Activated gamma-delta T cell treated with anti-CD3 and anti-CD28 coated beads, Interleukin-2, amount 50 U/mL, for 16 hours (primary cell): ENCODE results near the gene FGFBP1.

Experiments
- DNase-seq: peaks from one replicate; pipeline ENCODE4 v3.0.0-alpha.2; 2020; ENCODE audit warnings: low read depth

The FGFBP1 gene

DNA sequence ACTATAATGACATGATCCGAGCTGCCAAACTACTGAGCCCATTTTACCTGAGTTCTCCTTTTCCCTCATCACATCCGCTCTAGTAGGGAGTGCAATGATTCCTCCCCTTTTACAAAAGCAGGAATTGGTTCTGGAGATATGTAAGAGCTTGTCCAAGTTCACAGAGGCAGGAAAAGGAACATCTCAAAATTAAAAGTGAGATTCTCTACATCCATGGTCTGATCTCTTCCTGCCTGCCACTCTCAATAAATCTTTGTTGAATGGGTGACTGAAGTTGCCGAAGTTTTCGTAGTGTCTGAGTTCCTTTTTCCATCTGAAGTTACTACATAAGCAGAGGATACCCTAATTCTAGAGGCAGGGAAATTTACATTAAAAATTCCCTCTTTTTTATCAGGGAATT is at the start of gene FGFBP1:
TSS of gene FGFBP1 (minus strand) at position 101 of the 400 bp plus-strand sequence. CDS start 2,108 bp downstream, outside the sequence.
- DNase-seq = no peak

DNA sequence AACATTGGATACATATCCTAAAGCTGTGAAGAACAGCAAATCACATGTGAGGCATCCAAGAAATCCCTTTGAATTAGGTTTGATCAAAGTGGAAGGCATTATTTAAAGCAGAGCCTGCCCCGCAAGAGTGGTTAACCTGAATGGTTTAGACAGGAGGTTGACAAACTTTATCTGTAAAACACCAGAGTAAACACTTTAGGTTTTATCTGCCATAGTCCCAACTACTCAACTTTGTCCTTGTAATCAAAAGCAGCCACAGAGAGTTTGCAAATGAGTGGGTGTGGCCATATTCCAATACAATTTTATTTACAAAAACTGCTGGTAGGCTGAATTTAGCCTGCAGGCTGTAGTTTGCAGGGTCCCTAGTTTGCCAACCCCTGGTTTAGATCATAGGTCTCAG is 49.7 kb upstream of the FGFBP1 start:
- DNase-seq = no peak

DNA sequence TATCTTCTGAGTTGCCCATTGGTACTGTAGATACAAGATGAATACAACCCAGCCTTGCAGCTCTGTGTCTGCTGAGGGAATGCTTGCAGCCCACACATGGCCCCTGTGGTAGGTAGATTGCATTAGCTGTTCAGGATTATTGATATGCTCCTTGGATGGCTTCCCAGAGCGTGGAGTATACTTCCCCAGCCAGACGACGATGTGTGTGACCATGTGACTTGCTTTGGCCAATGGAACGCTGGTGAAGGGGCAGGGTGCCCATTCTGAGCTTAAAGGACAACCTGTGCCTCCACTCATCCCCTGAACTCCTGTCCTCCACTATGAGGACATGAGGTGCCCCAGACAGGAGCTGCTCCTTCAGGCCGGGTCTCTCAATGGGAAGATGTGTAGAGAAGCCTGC is 48.4 kb upstream of the FGFBP1 start:
- DNase-seq = no peak

DNA sequence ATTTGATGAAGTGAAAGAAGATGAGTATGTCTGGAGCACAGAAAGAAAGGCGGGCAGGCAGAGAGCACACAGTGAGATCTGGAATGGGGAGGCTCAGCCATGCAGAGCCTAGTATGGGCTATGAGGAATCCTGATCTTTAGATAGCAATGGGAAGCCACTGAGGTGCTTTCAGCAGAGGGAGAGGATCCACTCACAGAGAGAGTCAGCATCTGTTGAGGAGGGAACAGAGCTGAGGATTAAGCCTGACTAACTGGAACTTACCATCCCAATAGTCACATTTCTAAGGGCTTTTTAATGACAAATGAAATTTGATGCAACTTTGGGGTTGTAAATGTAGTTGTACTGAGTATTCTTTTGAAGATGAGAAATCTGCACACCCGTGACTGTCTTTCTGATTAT is 45.1 kb upstream of the FGFBP1 start:
- DNase-seq = no peak

DNA sequence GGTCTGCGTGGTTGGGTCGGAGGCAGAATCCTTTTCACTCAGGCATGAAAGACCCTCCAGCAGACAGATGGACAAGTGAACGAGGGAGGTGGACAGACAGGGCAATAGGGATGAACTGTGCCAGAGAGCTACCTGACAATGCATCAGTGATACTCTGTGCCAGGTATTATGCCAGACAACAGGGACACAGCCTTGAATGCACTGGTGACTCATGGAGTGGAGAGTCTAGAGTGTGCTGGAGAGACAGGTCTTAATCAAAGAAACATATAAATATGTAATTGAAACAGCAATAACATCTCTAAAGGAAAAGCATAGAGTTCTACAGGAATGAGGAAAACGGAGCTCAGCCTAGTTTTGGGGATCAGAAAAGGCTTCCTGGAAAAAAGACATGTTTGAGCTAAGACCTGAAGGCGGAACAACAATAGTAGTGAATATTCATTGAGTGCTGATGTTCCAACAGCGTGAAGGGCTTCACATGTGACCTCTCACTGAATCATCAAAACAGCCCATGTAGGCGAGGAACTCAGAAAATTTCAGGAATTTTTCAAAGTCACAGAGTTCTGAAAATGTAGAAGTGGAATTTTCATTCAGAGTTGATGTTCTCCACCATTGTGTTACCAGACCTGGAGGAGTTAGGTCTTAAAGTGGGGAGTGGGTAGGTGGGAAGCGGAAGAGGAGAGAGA is 44.4 kb upstream of the FGFBP1 start:
- DNase-seq = no peak

DNA sequence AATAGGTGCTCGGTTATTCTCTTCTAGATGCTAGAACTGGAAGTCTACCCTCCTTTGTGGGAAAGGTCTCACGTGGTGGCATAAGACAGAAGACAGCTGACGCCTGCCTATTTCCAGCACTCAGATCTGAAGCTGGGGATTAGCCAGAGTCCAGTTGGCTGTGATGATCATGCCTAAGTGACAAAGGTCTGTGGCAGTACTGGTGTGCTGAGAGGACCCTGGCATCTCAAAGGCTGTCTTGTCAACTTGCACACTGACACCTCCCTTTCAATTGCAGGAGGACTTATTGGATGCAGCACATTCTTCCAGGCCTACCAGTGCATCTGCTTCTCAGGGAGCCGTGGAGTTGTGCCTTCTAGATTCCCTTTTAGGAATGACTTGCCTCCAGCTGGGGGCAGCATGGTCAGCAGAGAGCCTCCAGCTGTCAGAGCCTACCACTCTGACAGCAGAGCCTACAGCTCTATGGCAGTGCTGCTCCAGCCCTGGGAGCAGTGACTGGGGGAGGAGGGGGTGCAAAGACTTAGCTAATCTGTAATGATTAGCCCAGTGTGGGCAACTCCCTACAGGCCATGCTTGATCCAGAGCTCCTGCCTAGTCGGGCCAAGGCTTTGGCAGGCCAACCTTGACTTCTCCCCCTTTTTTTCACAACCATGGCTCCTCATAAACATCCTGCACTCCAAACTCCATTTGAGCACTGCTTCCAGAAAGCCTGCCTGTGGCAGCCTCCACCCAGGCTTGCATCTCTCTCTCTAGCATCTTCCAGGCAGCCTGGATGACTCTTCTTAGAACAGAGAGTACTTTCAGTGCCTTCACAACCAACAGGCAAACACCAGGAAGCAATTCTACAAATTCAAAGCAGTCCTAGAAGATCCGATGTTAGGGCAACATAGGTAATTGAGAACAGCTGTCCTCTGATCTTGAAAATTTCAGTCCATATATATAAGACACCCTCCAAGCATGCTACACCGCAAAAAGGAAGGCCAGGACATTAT is 38.2 kb upstream of the FGFBP1 start:
- DNase-seq = no peak

DNA sequence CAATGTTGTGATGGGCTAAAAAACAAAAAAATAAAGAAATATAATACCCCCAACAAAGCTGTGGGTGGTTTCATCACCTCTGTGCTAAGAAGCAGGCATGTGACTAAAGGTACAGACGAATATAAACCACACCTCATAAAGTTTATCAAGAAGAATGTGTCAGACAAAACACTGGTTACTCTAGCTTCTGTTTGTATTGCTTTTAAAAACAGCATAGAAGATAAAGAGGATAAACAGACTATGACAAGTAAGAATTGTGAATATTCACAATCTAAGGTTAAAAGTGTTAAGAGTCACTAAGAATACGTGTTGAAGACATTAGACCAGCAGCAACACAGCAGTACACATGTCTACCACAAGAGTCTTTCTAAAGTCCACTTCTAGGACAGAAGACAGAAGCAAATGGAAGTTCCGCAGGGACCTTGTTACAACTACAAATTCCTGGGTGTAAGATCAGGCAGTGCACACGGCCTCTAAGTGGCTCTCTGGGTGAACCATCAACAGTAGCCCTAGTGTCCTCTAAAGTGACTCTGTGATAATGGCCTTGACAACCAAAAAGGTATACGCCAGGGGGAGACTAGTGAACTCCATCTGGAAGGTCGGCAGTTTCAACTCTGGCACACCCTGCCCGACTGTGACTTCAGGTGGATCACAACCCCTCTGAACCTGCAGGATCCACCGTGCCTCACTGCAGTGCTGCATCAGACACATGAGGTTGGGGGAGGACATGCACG is 32.7 kb upstream of the FGFBP1 start:
- no peak for DNase-seq

DNA sequence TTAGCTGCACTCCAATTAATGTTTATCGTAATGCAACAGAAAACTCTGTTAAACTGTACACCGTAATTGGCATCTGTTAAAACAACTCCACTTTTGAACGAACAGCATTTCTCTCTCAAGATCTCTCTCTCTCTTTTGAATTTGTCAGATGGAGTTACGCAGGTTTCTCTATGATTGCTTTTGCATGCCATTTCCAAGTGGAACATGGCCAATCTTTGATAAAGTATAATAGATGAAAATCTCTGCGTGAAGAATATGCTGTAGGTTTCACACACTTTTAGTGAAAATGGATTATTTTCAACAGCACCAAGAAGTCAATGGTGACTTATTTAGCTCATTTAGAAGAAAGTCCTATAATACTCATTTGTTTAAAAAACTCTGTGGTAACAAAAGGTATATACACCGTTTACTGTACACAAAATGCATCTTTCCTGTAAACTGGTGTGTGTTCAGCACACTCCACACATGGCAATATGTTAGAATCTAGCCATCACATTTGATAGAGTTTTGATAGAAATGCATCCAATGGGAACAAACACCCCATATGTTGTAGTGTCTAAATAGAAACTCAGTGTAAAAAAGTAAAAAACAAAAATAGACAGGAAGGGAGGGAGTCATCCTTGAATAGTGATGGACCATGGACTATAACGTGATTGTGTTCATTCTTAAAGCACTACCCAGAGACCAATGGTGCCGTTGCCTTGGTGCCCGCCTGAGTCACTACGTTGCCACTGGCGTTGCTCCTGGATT is 30.2 kb upstream of the FGFBP1 start:
- no peak for DNase-seq

DNA sequence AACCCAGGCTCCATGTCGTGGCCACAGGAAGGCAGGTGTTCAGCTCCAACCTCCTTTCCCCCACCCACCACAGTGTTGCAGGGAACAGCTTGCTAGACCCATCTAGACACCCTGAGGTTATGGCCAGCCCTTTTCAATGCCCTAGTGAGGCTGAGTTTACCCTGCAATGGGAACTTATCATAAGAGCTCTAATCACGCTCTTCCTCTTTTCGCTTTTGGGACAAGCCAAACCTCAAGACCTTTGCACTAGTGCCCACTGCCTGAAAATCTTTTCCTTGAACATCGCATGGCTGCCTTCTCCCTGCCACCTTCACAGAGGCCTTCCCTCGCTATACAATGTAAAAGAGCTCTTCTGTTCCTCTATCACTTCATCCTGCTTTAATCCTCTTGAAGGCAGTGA is 26.8 kb upstream of the FGFBP1 start:
- DNase-seq = no peak

DNA sequence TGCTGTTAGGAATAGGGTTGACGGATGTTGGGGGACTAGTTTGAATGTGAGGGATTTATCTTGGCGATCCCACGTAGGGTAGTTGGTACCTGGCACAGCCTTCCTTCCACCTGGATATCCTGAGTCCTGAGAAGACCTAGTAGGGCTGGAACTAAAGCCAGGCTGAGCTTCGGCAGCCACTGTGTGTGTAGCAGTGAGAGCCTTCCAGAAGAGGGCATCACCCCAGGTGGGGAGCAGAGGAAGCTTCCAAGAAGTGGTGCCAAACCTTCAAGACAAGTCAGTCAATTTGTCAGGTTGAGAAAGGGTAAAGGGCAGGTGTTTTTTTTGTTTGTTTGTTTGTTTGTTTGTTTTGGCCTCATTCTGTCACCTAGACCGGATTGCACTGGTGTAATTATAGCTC is 25.6 kb upstream of the FGFBP1 start:
- no peak for DNase-seq

DNA sequence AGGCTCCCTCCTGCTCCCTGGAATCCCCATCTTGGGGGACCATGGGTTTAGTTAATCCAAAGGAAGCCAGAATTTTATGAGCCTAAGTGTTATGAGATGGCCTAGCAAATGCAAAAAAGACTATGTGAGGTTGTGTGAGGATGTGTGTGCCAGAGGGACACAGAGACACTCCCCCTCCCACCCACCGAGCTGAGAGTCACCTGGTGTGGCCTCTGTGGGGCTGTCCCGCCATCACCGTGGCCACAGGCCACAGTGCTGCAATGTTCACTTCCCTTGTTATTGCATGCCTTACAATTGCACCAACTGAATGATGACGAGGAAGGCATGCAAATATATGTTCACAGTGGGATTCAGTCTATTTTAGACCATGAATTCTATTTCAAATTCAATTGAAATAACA is 25.0 kb upstream of the FGFBP1 start:
- DNase-seq = peak; percentile 50

DNA sequence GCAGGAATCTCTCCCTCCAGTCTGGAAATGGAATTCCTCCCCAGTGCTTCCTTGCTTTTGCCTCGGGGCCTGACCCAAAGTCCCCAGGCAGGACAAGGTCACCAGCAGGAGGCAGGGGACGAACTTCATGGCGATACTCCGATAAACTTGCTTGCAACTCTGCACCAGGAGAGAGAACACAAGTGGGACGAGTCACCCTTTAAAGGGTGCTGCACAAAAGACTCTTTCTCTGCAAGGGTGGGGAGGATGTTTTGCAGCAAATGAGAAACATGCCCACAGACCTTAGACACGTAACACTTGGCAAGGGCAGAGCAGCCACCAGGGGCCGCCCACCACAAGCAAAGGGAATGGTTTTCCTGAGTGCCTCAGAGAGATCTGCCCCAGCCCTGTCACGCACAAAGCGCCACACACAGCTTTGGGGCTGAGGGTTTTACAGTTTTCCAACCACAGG is 24.5 kb upstream of the FGFBP1 start, which contains the start of gene FGFBP2:
TSS of gene FGFBP2 (minus strand) at position 175 of the 451 bp plus-strand sequence. CDS start at position 129, 46 bp downstream.
- DNase-seq = peak; percentile 43

DNA sequence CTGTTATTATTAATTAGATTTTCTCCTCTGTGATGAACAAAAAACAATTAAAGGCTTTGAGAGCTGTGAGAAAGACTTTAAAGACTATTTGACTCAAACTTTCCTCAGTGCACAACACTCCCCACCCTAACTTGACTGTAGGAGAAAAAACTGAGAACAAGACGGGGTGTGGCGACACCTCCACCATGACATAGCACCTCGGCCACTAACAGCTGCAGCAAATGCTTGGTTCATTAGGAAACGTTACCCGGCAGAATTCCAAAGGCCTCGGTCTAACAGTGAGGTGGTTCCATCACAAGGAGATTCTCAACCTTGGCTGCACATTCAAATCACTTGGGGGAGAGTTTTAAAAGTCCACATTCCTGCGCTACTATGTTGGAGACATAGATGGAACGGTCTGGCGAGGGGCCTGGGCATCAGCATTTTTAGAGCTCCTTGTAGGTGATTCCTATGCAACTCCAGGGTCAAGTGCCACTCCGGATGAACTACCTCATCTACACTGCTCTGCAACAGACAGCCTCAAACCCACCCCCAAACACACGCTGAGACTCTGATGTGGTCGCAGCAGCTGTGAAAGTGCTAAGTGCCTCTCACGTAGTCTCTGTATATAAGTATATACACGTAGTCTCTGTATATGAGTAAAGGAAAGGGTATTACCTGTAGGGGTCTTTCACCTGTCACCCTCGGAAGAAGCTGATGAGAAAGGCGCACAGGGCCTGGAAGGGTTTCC is 23.4 kb upstream of the FGFBP1 start:
- peak; percentile 25 for DNase-seq

DNA sequence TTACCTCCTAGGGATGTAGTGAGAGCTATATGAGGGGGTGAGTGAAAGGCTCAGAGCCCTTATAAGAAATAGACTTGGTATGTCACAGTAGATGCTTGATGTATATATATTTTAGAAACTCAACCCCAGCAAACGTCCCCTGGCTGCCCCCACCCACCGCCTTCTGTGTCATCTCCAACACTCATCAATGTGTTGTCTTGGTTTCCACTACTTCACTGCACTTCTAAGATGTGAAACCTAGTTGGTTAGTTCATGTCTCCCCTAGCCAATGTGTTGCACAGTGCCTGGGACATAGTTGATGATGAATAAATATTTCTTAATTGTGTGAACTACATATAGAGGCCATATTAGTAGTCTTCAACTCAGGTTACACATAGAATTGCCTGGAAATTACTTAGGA is 20.0 kb upstream of the FGFBP1 start:
- DNase-seq = no peak

DNA sequence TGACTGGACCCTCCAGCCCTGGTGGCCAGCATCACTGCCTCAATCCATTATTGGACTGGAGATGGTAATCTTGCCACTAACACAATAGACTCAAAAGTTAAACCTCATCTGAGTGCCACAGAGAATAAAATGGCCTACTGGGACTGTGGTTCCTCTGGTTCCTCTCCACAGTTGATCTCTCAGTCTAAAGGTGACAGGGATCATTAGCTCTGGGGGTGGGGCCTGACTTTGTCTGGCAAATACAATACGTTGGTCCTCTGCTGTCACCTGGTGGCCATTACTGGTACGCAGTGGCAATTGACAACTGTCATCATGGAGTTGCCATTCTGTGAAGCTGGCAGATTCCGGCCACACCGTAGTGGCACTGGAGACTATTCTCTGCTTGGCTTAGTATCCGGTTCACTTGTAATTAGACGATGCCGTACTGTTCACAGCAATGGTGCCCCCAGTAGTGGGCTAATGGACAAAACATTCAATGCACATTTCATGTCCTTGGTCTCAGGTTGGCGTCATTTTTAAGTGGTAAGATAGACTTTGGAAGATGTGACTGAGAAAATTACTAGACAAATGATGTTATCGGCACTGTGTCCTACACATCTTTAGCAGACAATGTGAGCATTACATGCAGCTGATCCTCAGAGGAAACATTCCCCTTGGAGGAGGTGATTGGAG is 17.8 kb upstream of the FGFBP1 start:
- DNase-seq = peak; percentile 60

DNA sequence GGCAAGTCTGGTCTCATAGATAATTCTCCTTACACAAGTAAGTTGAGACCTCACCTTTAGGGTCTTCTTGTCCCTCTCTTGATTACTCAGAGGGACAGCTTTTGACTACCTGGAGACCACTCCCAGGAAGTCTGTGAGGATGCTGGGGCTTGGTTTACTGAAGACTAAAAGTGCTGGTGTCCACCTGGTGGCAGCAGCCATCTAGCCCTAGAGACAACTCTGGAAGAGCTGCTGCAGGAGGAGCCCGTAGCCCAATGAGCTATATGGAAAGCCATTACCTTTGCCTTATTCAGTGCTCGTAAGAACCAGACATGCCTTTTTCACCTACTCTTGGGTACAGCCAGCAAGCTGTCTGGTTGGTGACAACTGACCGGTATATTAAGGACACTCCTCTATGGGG is 17.1 kb upstream of the FGFBP1 start:
- no peak for DNase-seq

DNA sequence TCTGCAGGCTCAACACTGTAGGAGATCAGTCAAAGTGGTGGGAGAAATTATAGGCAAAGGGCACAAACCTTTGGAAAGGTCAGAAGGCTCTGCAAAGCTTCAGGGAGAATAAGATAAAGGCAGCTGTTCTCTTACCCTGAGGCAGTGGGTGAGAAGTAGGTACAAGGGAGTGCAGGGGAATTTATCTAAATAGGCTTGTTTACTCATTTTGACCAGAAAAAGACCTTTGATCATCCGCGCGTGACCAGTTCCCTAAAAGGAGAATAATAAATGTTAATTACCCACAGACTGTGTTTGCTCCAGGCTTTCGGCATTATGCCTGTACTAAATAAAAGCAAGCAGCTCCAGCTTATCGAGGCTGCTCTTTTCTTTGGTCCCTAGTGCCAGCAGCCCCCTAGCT is 15.1 kb upstream of the FGFBP1 start:
- no peak for DNase-seq

DNA sequence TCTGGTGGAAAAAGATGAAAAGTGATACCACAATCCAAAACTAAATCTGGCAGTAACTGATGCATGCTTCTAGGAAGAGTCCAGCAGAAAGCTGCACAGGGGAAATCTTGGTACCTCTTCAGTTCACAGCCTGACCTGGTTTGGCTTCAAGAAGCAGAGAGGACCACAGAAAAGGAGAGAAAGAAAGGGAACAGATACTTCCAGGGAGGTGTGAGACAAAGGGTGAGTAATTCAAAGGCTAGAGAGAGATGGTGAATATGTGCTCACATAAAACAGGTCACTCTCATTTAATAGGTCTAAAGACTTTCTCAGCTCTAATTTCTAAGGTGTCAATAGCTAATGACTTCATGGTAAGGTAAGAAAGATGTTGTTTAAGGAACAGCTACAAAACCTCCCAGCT is 13.2 kb upstream of the FGFBP1 start:
- DNase-seq = no peak

DNA sequence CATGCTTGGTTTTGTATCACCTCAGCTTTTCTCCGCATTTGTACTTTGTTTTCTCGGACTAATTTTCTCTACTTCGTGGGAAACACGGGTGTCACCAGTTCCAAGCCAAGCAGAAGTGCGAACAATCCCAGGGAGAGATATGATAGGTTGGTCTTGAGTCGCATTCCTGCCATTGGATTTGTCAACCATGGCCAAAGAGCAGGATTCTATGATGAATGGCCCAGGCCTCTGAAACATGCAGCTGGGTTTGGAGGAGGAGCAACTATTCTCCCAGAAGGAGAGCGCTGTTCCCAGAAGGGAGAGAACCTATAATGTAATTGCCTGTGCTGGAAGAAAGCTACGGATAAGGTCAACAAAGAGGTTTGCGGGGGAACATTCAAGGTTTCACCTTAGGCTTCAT is 10.3 kb upstream of the FGFBP1 start:
- no peak for DNase-seq

DNA sequence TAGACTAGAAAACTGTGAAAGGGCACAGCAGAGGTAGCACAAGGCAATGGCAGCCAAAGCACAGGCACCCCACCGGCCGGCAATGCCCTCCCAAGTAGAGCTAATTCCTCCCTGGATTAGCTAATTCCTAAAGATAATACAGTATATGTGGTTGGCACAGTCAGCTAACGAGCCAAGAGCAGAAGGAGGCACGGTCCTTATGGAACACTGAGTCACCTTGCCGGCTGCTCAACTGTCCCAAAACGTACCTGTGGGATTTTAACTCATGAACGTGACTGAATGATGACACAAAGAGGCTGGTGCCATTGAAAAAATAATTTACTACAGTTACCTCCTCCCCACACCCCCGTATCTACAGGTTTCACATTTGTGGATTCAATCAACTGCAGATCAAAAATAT is 9.1 kb upstream of the FGFBP1 start:
- no peak for DNase-seq
